HFF-Myc (cell line): ENCODE data around the gene GNB1.

Source experiments
- DNase-seq: peaks from one replicate; pipeline ENCODE4 v3.0.0-alpha.2; 2011; ENCODE audit warnings: low read depth; ENCODE audit errors: extremely low read depth
- H3K4me3 ChIP-seq: replicated peaks from 2 replicates; pipeline ENCODE4 v1.5.1; 2011; ENCODE audit warnings: low read depth, mild to moderate bottlenecking, control low read depth, low read length
- CTCF ChIP-seq: IDR thresholded peaks from 2 replicates; pipeline ENCODE4 v1.5.1; 2012; ENCODE audit warnings: mild to moderate bottlenecking, low read depth, low read length, control low read depth; ENCODE audit errors: missing control alignments

GNB1 gene

GRCh38 chr1:1881727-1882126 lies 9.2 kb downstream of the GNB1 start:
- TF ChIP-seq CTCF: no peak
- DNase-seq: no peak
- H3K4me3 ChIP-seq: no peak overlapping the region

GRCh38 chr1:1880617-1881312 lies 10.1 kb downstream of the GNB1 start:
- TF ChIP-seq CTCF: no peak
- no peak overlapping the region for H3K4me3 ChIP-seq
- no peak for DNase-seq

GRCh38 chr1:1879942-1880341 lies 10.9 kb downstream of the GNB1 start:
- no peak for TF ChIP-seq CTCF
- DNase-seq: no peak
- no peak overlapping the region for H3K4me3 ChIP-seq

GRCh38 chr1:1877865-1878436 lies 12.9 kb downstream of the GNB1 start:
- no peak for DNase-seq
- no peak overlapping the region for H3K4me3 ChIP-seq
- TF ChIP-seq CTCF: no peak

- TF ChIP-seq CTCF: no peak
- DNase-seq: no peak
- no peak overlapping the region for H3K4me3 ChIP-seq
Measured at GRCh38 chr1:1876335-1876930, 14.5 kb downstream of the GNB1 start.

- no peak for DNase-seq
- no peak for TF ChIP-seq CTCF
- no peak overlapping the region for H3K4me3 ChIP-seq
Measured at GRCh38 chr1:1875932-1876331, 15.0 kb downstream of the GNB1 start.

- no peak overlapping the region for H3K4me3 ChIP-seq
- no peak for TF ChIP-seq CTCF
- no peak for DNase-seq
Measured at GRCh38 chr1:1874901-1875300, 16.0 kb downstream of the GNB1 start.
